NCI-H1417 (cell line): ENCODE measurements around the gene CTDNEP1.

Source experiments
- DNase-seq, 3 experiments: peaks; one replicate each; lab custom pipeline; 2025; lab: John Stamatoyannopoulos, UW

Gene CTDNEP1

DNA sequence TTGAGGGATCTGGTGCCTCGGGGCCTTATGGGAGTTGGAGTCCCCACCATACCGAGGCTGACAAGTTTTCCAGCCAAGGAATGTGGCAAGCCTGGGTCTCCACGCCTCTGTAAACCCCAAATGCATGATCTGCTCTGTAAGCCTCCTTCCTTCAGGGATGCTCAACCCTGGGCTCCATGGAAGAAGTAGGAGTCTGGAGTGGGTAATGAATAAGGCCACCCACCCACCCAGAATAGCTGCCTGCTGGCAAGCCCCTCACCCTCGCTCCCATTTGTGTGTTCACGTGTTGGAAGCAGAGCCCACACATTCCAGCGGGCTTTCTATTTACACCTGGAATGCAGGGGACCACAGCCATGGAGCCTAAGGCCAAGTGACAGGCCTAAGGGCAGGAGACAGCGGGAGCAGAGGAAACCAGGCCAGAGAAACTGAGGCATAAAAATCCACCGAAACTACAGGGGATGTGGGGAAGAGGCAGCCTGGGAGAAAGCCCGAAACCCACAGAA lies 36.3 kb downstream of the CTDNEP1 start:
- DNase-seq = no peak

DNA sequence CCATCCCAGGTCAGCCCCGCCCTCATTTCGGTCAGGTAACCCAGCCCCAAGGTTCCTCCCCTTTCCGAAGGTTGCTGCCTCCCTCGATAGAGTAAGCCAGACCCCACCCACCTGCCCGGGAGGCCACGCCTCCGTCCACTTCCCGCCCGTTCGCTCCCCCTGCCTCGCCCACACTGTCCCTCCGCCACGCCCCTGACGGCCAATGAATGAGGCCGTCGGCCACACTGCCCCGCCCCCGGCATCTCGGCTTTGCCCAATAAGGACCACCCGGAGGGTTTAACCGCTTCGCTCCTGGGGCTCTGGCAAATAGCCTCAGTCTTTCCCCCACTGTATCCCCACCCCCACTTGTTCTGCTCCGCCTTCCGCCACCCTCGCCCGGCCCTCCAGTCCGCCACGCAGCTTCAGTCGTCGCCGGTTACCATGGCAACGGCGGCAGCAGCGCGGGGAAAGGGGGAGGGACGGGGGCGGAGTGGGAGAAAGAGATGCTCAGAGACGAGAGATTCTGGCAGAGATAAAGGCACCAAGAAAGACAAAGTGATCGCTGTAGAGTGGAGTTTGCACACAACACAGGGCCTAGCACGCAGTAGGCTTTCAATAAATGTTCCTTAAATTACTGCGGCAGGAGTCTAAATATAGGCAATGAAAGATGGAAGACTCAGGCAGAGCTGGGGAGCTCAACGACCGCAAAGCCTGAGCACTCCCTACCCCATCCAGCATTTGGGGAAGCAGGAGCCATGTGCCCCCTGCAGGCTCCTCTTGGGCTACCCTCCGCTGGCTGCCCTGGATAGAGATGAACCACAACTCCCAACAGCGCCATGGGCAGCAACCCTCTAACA lies 37.0 kb downstream of the CTDNEP1 start:
- peak; percentile 96 to 99 (median 97) for DNase-seq

DNA sequence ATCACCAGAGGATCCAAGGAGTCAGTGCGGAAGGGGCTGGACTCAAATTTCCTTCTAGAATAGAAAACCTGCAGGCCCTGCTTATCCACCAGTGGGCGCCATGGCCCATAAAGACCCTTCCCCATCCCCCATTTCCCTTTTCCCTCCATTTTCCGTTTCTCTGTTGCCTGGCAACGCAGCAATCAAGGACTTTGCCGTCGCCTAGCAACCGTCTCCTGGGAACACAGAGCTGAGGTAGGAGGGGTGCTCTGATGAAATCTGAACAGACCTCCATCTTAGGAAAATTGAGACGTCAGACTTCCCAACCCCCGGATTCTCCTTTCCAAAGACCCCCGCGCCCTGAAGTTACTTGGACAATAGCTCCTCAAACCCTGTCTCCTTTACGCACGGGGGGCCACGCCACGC lies 37.6 kb downstream of the CTDNEP1 start:
- DNase-seq = peak; percentile 84 to 98 (median 95)

DNA sequence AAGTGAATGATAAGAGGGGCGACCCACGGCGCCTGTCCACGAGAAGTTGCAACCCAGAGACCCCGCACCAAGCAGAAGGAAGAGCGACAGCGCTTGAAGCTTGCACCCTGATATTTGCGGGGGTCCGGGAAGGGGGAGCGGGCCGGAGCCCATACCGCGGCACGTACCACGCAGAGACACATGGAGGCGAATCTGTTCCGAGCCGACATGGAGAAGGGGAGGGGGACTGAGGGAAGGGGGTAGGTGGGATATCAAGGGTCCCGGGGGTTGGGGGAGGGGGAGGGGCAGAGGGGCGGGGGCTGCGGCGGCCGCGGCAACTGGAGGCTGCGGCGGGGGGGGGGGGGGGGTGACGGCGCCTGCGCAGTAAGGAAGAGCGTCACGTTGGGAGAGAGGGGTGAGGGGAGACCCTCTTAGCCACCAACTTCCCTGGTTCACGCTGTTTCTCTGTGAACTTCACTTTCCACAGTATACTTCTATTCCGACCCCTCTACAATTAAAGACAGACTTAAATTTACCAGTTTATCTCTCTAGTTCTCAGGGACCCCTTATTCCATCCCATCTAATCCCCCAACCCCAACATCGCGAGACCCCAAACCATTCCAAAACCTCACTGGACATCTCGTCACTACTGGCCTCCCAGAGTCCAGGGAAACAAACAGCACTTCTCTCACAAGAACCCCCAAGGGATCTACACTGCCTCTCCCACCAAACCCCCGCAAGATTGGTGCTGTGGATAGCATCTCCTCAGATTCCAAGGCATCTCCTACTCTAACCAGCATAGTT lies 39.9 kb downstream of the CTDNEP1 start:
- no peak for DNase-seq

DNA sequence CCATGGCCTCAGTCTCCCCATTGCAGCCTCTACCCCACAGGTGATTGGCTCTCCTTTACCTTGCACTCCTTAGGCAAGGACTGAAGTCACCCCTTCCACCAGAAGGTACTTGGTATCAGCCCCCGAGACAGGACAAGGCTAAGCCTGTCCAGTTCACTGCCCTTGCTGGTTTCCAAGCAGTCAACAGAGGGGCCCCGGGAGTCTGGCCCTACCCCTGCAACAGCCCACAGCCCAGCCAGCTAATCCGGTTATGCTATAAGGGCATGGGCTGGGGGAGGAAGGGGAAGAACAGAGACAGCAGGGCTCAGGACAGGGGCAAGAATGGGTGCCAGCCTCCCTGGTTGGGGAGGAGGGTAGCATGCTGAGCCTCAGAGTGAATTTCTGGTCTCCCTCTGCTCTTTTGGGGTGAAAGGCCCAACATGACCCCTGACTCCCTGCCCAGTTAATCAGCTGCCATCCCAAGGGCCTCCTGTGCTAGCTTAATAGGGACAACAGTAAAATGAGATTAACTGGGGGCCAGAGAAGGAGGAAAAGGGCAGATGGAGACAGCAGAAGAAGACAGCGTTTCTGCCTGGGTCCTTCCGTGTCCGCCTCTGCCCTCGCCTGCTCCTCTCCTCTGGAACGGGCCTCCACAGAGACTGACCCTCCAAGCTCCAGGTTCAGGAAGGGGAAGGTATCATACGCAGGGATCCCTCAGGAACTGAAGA lies 42.6 kb downstream of the CTDNEP1 start:
- DNase-seq = no peak

DNA sequence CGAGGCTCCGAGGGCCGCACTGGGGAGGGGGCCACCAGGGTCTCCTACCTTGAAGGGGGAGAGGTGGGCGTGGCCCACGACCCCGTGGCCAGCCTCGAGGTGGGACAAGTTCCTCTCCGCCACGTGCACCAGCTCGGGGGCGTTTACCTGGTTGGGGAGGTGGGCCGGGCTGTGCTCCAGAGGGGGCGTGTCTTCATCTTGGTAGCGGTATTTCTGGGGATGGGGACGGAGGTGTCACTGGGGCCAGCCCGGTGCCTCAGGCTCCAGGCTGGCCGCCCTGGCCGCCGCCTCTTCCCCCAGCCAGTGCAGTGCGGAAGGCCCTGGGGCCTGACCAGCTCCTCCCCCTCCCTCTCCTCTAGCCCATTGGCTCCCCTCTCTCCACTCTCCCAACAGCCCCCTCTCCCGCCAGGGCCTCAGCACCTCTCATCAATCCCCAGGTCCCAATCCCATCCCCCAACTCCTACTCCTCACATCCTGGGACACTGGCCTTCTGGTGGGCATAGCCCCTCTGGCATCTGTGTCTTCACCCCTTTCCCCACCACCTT lies 43.4 kb downstream of the CTDNEP1 start:
- DNase-seq = no peak

DNA sequence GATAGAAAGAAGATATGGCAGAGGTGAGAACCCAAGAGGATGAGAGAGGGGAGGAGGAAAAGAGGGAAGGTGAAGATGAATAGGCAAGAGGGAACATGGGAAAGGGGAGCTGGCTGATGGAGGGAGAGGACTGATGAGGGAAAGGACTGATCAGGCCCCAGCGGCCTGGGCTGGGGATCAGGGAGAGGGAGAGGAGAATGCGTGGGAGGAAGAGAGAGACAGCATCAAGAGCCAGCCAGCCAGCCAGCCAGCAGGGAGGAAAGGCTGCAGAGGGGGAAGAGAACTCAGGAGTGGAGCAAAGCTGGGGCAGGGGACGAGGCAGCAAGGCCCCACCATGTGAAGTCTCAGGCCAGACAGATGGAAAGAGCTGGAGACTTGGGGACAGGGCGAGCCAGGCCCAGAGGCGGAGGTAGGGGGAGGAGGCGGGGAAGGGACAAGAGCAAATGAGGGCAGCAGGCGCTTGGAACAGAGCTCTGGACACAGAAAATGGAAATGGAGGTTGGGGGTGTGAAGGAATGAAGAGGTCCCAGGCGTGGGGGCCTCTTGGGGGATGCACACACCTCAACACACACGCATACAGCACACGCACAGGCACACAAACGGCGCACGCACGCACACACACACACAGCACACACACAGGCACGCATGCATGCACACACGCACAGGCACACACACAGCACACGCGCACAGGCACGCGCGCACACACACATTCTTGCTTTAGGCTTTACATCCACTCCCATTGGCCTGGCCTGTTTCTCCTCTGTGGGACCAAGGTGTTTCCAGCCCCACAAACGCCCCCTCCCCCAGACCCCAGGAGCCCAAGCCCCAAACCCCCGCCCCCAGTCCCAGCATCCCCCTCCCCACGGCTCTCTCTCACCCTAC lies 44.2 kb downstream of the CTDNEP1 start:
- no peak for DNase-seq

DNA sequence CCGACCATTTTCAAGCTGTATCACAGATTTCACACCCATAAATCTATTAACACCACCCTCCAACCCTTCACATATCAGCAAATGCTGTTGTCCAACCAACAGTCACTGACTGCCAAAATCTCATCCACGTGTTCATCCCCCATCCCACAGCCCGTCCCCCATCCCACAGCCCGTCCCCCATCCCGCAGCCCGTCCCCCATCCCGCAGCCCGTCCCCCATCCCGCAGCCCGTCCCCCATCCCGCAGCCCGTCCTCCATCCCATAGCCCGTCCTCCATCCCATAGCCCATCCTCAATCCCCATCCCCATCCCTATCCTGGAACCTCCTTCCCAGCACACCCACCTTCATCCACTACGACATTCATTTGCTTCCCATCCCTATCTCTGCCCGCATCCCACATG lies 46.0 kb downstream of the CTDNEP1 start:
- DNase-seq = no peak

DNA sequence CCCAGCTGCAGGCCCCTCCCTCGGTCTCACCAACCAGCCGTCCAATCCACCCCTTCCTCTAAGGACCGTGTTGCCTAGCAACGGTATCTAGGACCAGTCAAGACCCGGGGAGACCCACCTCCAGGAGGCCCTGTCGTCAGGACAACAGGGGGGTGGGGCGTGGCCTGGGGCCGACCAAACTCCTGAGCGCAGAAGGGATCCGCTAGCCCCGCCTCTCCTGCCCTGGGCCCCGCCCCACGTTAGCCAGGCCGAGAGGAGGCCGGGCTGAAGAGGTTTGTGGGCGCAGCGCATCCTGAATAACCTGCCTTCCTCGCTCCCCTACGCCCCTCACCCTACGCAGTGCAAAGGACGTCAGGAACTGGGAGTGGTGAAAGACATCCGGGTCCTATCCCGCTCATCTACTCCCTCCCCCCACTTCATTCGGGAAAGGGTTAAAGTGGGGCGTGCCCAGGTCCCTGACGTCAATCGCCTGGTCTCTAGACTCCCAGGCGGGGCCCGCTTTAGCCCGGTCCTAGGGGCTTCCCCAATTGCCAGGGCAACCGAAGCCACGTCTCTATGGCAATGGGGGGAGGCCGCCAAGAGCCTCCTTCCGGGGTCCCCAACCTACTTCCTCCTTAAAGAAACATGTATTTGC lies 46.6 kb downstream of the CTDNEP1 start:
- peak; percentile 79 to 98 (median 93) for DNase-seq

DNA sequence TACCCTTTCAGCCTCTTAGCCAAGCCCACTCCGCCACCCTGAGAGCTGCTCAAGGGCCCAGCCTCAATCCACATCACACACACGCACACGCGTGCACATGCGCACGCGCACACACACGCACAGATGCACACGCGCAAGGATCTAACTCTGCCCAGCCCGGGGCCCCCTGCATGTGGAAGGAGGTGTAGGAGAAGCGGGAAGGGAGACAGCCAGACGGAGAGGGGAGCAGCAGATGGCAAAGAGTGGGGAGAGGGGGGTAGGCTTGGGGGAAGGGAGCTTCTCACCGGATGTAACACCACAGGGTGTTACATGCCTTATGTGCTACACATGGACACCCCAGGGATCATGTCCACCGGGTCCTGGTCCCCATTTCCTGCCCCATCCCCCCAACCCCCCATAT lies 47.2 kb downstream of the CTDNEP1 start:
- peak in 2 of 3 experiments; percentile 80 to 88 for DNase-seq

DNA sequence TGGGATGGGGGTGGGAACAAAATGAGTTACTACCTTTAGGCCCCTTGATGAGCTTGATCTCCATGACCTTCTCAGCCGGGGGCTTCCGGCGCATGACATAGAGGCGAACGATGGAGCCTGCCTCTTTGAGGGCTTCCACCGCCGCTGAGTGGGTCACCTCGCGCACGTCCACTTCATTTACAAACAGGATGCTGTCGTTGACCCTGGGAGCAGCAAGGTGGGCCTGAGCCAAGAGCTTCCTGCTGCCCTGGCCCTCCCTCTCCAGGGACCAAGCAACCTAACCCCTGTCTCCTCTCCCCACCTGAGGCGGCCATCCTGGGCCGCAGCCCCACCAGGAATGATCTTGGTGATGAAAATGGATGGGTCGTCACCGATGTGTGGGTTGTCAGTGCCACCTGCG lies 48.1 kb downstream of the CTDNEP1 start:
- DNase-seq = no peak

DNA sequence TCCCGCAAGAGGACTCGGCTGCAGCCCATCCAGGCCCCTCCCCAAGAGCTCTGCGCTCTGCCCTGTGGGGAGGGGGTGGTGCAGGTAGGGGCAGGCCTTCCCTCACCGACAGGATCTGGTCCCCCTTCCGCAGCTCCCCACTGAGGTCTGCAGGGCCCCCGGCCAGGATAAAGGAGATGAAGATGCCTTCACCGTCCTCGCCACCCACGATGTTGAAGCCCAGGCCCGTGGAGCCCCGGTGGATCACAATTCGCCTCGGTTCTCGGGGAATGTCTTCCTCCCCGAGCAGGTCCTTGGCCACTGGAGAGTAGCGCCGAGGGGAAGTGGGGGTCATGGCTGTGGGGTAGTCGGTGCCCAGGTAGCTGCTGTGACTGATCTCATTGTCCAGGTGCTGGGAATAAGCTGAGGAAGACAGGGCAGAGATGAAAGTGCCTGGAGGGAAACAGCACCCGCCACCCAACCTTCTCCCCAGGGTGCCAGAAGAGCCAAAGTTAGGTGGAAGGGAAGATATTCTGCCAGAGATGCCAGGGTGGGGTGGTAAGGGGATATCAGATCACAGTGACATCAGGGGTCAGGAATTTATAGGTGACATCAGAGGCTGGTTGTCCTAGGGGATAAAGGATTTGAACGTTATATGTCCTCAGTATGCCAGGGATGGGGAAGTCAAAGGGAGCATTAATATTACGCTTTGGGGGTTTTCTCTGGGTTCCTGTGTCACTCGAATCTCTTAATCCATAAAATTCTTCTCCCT lies 54.7 kb downstream of the CTDNEP1 start:
- no peak for DNase-seq

DNA sequence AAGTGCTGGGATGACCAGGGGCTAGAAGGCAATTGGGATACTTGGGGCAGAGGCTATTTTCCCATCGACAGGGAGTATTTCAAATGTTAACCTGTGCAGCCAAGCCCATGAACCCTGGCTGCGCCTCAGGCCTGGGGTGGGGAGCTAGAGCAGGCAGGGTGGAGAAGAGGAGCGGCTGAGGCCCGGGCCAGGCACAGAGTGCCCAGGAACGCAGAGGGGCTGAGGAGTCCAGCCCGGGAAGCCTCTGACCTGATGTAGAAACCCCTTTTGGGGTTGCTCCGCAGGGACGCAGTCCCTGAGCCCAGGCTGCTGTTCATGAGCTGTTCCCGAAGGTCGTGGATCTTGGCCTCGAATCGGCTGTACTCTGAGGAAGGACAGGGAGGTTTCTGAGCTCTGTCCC lies 55.6 kb downstream of the CTDNEP1 start:
- DNase-seq = no peak
